ENCODE measurements around the gene OSBPL10.
"Not testable (repeated sequence)": the region's sequence is repeated elsewhere in the genome, so short reads cannot be mapped to it uniquely, and the experiment has no call there.

OSBPL10 gene

DNA sequence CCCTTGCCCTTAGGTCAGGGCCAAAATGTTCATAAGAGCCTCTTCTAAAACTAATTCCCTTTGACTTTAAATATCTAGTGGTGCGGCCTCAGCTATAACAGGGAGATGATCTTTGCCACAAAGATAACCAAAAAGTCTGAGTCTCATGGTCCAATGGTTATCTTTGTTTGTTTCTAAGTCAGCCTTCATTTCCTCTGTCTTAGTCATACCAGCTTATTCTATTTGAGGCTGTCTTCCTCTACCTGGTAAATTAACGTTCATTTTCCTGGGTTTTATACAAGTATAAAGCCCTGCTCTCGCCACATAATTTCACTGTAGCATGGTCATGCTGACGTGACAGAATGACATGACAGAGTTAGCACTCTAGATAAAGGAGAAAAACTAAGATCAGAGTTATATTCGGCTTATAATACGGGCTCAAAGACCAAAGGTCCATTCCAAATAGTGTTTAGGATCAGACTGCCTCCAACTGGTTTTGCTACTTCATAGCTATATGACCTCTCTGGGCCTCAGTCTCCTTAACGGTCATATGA, 18.9 kb upstream of the OSBPL10 start:
- no peak for ATAC-seq
- TF ChIP-seq GLIS3 (CRISPR knock-in tag; IDR thresholded peaks at IDR 0.05) = no peak
- no peak for TF ChIP-seq ESRRG (CRISPR knock-in tag; IDR thresholded peaks at IDR 0.05)
- TF ChIP-seq TCF4 (CRISPR knock-in tag; IDR thresholded peaks at IDR 0.05; ENCODE audit: borderline replicate concordance) = no peak
- no peak for TF ChIP-seq POU6F1 (CRISPR knock-in tag; IDR thresholded peaks at IDR 0.05; ENCODE audit: borderline replicate concordance, low read depth)
- TF ChIP-seq CSDC2 (CRISPR knock-in tag; IDR thresholded peaks at IDR 0.05) = no peak
- TF ChIP-seq ARNTL (CRISPR knock-in tag; IDR thresholded peaks at IDR 0.05; ENCODE audit: borderline replicate concordance, low read depth) = no peak
- no peak for TF ChIP-seq BACH2 (CRISPR knock-in tag; IDR thresholded peaks at IDR 0.05; ENCODE audit: borderline replicate concordance)
- no peak for TF ChIP-seq ZNF565 (CRISPR knock-in tag; conservative IDR thresholded peaks at IDR 0.05; ENCODE audit: low read depth)

- TF ChIP-seq ZC3H10 (CRISPR knock-in tag; IDR thresholded peaks at IDR 0.05) = no peak
- no peak for TF ChIP-seq OSR1 (CRISPR knock-in tag; IDR thresholded peaks at IDR 0.05)
These were observed 16.4 kb upstream of the OSBPL10 start for GRCh38 chr3:31997500-31997899.

GRCh38 chr3:31996195-31996594, 15.1 kb upstream of the OSBPL10 start:
- ATAC-seq = no peak
- no peak for TF ChIP-seq CSDC2 (CRISPR knock-in tag; IDR thresholded peaks at IDR 0.05)
- no peak for TF ChIP-seq ZNF565 (CRISPR knock-in tag; conservative IDR thresholded peaks at IDR 0.05; ENCODE audit: low read depth)
- TF ChIP-seq ZFP30 (CRISPR knock-in tag; IDR thresholded peaks at IDR 0.05) = no peak
- TF ChIP-seq, protein P1, sequence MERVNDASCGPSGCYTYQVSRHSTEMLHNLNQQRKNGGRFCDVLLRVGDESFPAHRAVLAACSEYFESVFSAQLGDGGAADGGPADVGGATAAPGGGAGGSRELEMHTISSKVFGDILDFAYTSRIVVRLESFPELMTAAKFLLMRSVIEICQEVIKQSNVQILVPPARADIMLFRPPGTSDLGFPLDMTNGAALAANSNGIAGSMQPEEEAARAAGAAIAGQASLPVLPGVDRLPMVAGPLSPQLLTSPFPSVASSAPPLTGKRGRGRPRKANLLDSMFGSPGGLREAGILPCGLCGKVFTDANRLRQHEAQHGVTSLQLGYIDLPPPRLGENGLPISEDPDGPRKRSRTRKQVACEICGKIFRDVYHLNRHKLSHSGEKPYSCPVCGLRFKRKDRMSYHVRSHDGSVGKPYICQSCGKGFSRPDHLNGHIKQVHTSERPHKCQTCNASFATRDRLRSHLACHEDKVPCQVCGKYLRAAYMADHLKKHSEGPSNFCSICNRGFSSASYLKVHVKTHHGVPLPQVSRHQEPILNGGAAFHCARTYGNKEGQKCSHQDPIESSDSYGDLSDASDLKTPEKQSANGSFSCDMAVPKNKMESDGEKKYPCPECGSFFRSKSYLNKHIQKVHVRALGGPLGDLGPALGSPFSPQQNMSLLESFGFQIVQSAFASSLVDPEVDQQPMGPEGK (CRISPR knock-in tag; IDR thresholded peaks at IDR 0.05; ENCODE audit: borderline replicate concordance) = no peak
- no peak for TF ChIP-seq ZNF8 (CRISPR knock-in tag; IDR thresholded peaks at IDR 0.05)
- TF ChIP-seq ARNTL (CRISPR knock-in tag; IDR thresholded peaks at IDR 0.05; ENCODE audit: borderline replicate concordance, low read depth) = no peak
- TF ChIP-seq PPARA (CRISPR knock-in tag; IDR thresholded peaks at IDR 0.05; ENCODE audit: borderline replicate concordance) = no peak
- no peak for TF ChIP-seq ESRRG (CRISPR knock-in tag; IDR thresholded peaks at IDR 0.05)
- no peak for TF ChIP-seq RARB (CRISPR knock-in tag; IDR thresholded peaks at IDR 0.05)
- TF ChIP-seq GLIS3 (CRISPR knock-in tag; IDR thresholded peaks at IDR 0.05) = no peak
- TF ChIP-seq SNAI2 (CRISPR knock-in tag; IDR thresholded peaks at IDR 0.05) = no peak
- TF ChIP-seq ZFP3 (CRISPR knock-in tag; IDR thresholded peaks at IDR 0.05) = no peak
- TF ChIP-seq ZC3H10 (CRISPR knock-in tag; IDR thresholded peaks at IDR 0.05) = no peak

More at GRCh38 chr3:31997500-31997899, 16.4 kb upstream of the OSBPL10 start:
- ATAC-seq = no peak

DNA sequence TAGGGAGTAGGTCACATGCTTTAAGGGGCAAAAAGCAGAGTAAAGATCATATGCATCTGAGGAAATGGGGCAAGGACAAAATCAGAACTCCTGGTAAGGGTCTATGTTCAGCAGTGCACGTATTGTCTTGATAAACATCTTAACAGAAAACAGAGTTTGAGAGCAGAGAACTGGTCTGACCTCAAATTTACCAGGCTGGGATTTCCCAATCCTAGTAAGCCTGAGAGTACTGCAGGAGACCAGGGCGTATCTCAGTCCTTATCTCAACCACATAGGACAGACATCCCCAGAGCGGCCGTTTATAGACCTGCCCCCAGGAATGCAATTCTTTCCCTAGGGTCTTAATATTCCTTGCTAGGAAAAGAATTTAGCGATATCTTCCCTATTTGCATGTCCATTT, 14.0 kb upstream of the OSBPL10 start:
- not testable (repeated sequence) for ATAC-seq

DNA sequence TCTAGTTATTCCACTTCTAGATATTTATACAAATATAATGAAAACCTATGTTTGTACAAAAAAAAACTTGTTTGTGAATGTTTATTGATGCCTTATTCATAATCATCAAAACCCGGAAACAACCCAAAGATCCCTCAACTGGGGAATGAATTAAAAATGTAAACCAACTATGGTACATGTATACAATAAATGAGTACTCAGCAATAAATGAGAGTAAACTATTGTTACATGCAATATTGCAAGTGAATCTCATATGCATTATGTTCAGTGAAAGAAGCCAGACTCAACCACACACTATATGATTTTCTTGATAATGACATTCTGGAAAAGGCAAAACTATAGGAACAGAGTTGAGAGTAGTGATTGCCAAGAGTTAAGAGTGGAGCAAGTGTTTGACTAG, 12.8 kb upstream of the OSBPL10 start:
- no peak for ATAC-seq
- TF ChIP-seq, protein P1 (CRISPR knock-in tag; IDR thresholded peaks at IDR 0.05; ENCODE audit: borderline replicate concordance) = no peak
- TF ChIP-seq BACH2 (CRISPR knock-in tag; IDR thresholded peaks at IDR 0.05; ENCODE audit: borderline replicate concordance) (no peak), ZNF8 (CRISPR knock-in tag; IDR thresholded peaks at IDR 0.05) (no peak), RARB (CRISPR knock-in tag; IDR thresholded peaks at IDR 0.05) (no peak), POU6F1 (CRISPR knock-in tag; IDR thresholded peaks at IDR 0.05; ENCODE audit: borderline replicate concordance, low read depth) (no peak), PPARA (CRISPR knock-in tag; IDR thresholded peaks at IDR 0.05; ENCODE audit: borderline replicate concordance) (no peak), ISL1 (CRISPR knock-in tag; IDR thresholded peaks at IDR 0.05) (no peak), SNAI2 (CRISPR knock-in tag; IDR thresholded peaks at IDR 0.05) (no peak), ARNTL (CRISPR knock-in tag; IDR thresholded peaks at IDR 0.05; ENCODE audit: borderline replicate concordance, low read depth) (no peak), ZFP3 (CRISPR knock-in tag; IDR thresholded peaks at IDR 0.05) (no peak), ZC3H10 (CRISPR knock-in tag; IDR thresholded peaks at IDR 0.05) (no peak), OSR1 (CRISPR knock-in tag; IDR thresholded peaks at IDR 0.05) (no peak), ZFP30 (CRISPR knock-in tag; IDR thresholded peaks at IDR 0.05) (no peak), TOX (CRISPR knock-in tag; IDR thresholded peaks at IDR 0.05; ENCODE audit: borderline replicate concordance) (no peak), ZNF70 (CRISPR knock-in tag; IDR thresholded peaks at IDR 0.05) (no peak), ESRRG (CRISPR knock-in tag; IDR thresholded peaks at IDR 0.05) (no peak), CSDC2 (CRISPR knock-in tag; IDR thresholded peaks at IDR 0.05) (no peak), CSRNP3 (CRISPR knock-in tag; IDR thresholded peaks at IDR 0.05) (no peak)
- TF ChIP-seq, protein P2, sequence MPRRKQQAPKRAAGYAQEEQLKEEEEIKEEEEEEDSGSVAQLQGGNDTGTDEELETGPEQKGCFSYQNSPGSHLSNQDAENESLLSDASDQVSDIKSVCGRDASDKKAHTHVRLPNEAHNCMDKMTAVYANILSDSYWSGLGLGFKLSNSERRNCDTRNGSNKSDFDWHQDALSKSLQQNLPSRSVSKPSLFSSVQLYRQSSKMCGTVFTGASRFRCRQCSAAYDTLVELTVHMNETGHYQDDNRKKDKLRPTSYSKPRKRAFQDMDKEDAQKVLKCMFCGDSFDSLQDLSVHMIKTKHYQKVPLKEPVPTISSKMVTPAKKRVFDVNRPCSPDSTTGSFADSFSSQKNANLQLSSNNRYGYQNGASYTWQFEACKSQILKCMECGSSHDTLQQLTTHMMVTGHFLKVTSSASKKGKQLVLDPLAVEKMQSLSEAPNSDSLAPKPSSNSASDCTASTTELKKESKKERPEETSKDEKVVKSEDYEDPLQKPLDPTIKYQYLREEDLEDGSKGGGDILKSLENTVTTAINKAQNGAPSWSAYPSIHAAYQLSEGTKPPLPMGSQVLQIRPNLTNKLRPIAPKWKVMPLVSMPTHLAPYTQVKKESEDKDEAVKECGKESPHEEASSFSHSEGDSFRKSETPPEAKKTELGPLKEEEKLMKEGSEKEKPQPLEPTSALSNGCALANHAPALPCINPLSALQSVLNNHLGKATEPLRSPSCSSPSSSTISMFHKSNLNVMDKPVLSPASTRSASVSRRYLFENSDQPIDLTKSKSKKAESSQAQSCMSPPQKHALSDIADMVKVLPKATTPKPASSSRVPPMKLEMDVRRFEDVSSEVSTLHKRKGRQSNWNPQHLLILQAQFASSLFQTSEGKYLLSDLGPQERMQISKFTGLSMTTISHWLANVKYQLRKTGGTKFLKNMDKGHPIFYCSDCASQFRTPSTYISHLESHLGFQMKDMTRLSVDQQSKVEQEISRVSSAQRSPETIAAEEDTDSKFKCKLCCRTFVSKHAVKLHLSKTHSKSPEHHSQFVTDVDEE (CRISPR knock-in tag; IDR thresholded peaks at IDR 0.05) = no peak

Measured in SK-N-SH treated with all-trans-retinoic acid at 6 μM for 48 hours (cell line).